Fibroblast of skin of back (primary cell): ENCODE measurements around the gene SFTPA2.
"Not testable (repeated sequence)": the region's sequence is repeated elsewhere in the genome, so short reads cannot be mapped to it uniquely, and the experiment has no call there.

ENCODE experiments used
- DNase-seq: peaks from one replicate; pipeline ENCODE4 v3.0.0-alpha.2; 2013

The SFTPA2 gene

DNA sequence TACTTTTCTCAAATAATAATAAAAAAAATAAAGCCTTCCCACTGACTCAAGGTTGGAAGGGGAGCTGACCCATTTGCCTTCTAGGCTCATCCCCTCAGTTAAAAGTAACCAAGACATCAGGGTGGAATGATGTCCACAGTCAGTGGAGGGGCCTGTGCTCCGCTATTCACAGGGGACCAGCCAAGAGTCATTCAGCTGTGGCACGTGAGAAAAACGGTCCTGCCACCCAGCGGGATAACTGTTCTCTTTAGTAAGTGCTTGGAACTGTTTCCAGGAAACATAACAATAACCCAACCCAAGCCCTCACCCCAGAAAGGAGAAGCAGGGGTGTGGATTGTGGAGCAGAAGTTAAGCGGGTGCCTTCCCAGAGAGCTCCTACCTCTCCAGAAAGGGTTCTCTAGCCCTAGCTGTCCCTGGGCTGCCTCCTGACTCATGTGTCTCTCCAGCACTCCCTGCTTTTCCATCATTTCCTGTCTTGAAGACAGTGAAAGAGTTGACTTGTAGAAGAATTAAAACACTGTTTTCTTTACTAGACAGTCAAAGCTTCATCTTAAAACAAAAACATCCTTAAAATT is 50.2 kb downstream of the SFTPA2 start:
- not testable (repeated sequence) for DNase-seq

DNA sequence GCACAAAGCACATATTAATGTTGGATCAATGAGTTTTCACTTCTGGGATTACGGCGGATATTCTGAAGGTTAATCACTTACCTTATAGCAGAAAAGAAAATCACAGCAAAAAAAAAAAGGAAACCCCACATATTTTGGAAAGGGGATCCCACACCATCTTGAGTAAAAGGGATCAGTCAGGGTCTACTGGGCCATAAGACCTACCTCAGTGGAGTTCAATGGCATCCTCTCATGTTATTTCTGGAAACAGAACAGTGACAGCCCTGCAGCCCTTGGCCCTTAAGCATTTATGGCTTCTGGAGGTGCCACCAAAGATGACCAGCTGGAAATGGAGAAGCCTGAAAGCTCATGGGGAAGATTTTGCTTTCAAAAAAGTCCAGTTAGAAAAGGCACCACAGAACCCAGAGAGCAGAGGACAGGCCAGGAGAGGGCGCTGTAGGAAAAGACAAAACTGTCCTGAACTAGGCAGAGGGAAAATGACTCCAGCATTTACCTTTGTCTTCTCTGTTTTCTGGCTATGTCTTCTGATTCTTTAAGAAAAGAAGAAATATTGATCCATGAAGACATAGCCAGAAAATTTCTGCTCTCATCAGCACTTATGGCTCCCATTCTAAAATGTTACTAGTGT is 50.8 kb downstream of the SFTPA2 start:
- DNase-seq, result not testable (repeated sequence)

DNA sequence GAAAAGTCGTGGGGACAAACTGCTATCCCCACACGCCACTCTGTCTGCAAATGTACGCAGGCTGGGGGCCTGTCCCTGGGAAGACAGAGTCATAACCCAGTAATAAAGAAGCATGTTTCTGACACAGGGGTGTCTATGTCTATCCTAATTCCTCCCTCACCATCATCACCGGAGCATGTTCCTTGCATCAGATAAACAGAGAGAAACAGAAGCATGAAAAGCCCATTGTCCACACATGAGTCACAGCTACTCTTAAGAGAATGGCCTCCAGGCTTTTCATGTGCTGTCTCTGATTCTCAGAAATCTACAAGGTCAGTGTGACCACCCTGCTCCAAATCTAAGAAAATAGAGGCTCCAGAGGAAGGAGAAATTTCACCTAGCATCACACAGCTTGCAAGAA is 52.0 kb downstream of the SFTPA2 start:
- DNase-seq, result not testable (repeated sequence)

DNA sequence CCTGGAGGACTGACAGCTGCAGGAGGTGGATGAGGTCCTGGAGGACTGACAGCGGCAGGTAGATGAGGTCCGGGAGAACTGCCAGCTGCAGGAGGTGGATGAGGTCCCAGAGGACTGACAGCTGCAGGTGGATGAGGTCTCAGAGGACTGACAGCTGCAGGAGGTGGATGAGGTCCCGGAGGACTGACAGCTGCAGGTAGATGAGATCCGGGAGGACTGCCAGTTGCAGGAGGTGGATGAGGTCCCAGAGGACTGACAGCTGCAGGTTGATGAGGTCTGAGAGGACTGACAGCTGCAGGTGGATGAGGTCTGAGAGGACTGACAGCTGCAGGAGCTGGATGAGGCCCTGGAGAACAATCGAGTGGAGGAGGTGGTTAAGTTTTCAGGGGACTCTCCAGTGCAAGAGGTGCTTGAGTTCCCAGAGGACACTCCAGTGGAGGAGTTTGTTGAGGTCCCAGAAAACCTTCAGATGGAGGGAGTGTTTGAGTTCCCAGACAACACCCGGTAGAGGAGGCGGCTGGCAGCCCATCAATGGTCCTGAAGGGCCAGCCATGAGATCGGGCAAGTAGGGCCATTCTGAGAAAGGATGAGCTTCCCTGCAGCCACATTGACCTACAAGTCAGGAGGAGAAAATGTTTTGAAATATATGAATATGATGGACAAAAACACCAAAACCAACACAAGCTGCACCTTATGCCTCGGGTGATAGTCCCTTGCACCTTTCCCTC is 52.6 kb downstream of the SFTPA2 start:
- no peak for DNase-seq
